SK-N-MC (cell line): ENCODE measurements around the gene ZNF365.

Experiments used
- EZH2 ChIP-seq: fragments of 200-600 bp; sonication (generic); IDR thresholded peaks from one replicate; pipeline ENCODE4 v1.6.1; 2017; ENCODE audit warnings: antibody characterized with exemption
- FOXP2 ChIP-seq: optimal IDR thresholded peaks from 2 replicates; pipeline ENCODE3; 2011; ENCODE audit warnings: mild to moderate bottlenecking, moderate library complexity; ENCODE audit not compliant: insufficient read depth; ENCODE audit errors: extremely low read length, control extremely low read depth
- POLR2AphosphoS5 ChIP-seq: IDR thresholded peaks from 2 replicates; pipeline ENCODE4 v1.6.1; 2012; ENCODE audit warnings: mild to moderate bottlenecking, low read depth, low read length, borderline replicate concordance

GRCh38 chr10:62393237-62393636 is 19.1 kb downstream of the ZNF365 start:
- TF ChIP-seq EZH2 (no peak), POLR2AphosphoS5 (no peak), FOXP2 (no peak)
